HG03521 (cell line): ENCODE measurements around the gene SLC38A5.

ENCODE experiments used
- ATAC-seq: cut with Tn5 transposase; IDR thresholded peaks from one replicate; pipeline ENCODE4 v1.9.1; 2021; ENCODE audit warnings: mild to moderate bottlenecking, moderate library complexity; ENCODE audit not compliant: unreplicated experiment

The SLC38A5 gene

DNA sequence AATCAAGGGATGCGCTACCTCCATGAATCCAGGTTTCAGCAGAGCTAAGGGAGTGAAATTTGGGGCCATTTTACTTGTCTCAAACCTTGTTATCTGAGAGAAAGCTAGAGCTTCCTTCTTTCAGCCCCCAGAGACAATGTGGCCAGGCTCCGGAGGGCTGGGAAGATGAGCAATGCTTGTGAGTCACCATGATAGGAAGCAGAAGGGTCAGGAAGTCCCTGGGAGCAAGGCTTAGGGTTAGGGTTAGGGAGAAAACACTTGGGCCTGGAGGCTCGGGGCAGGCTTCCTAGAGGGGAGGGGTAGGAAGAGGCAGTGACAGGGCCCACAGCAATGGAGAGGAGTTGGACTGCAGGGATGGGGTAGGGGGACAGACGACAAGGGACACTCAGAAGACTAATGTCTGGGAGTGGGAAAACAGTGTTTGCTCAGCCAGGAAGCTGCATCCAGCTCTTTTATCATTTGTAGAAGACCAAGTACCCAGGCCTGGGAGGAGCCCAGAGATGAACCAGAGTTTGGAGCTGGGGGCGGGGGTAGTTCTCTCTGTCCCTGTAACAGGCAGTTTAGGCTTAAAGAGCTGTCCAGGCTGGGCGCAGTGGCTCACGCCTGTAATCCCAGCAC is 22.3 kb upstream of the SLC38A5 start:
- no peak for ATAC-seq

DNA sequence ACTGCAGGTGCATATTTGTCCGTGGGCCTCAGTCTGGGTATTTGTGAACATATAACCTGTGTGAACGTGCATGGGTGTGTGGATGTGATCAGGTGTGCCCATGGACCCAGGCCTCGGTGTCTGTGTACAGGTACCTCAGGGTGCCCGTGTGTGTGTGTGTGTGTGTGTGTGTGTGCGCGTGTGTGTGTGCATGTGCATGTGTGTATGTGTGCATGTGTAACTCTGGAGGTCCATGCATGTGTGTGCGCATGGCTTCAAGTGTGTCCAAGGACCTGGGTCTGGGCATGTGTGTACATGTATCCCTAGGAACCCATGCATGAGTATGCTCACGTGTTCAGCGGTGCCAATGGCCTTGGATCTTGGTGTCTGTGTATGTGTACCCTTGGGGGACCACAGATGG is 21.7 kb upstream of the SLC38A5 start:
- no peak for ATAC-seq

DNA sequence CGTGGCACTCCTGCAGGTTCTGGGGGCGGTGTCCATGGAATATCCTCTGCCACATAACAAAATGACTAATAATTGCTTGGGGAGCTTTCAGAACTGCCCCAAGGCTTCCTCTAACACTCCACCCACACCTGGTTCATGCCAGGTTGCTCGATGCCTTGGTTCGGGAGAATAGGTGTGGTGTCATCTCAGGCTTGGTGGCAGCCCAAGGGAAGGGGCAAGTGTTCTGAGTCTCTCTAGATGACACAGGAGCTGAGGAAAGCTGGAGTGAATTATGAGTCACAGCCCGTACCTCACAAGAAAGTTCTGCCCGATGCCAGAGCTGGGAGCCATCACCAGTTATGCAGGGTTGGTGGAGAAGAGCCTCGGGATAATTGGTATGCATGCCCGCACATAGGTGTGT is 20.6 kb upstream of the SLC38A5 start:
- ATAC-seq: no peak

DNA sequence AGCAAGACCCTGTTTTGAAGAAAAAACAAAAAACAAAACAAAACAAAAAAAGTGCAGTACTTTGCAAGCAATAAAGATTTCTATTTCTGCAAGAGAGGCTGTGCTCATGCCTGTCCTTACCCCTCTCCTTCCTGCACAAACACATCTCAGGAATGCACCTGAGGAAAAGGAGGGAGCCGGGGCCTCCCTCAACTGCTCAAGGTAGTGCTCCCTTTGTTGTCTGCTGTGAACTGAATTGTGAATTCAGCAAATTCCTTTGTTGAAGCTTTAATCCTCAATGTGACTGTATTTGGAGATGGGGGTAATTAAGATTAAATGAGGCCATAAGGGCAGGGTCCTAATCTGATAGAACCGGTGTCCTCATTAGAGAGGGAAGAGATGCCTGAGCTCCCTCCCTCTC is 19.8 kb upstream of the SLC38A5 start:
- ATAC-seq: no peak

DNA sequence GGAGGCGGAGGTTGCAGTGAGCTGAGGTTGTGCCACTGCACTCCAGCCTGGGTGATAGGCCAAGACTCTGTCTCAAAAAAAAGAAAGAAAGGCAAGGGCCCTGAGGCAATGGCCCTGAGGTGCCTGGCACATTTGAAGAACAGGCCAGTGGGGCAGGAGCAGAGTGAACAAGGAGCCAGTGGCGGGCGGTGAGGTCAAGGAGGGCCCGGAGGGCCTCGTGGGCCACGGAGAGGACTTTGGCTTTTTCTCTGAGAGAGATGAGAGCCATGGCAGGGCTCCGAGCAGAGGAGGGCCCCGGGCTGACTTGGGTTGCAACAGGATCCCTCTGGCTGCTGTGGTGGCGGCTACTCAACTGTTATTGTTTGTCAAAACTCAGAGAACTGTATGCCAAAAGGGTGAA is 19.2 kb upstream of the SLC38A5 start:
- ATAC-seq: no peak

DNA sequence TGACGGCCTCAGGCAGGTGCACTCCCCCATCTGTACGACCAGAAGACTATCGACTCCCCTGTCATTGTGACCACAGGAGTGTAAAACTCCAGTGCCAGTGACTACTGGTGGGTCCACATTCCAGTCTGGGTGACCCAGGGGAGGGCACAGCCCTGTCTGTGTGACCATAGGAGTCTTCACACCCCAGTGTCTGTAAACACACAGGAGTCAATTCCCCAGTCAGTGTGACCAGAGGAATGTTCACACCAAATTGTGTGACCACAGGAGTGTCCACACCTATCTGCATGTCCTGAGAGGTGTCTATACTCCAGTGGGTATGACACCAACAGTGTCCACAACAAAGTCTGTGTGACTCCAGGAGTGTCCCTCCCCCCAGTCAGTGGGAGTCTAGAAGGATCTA is 18.0 kb upstream of the SLC38A5 start:
- no peak for ATAC-seq

DNA sequence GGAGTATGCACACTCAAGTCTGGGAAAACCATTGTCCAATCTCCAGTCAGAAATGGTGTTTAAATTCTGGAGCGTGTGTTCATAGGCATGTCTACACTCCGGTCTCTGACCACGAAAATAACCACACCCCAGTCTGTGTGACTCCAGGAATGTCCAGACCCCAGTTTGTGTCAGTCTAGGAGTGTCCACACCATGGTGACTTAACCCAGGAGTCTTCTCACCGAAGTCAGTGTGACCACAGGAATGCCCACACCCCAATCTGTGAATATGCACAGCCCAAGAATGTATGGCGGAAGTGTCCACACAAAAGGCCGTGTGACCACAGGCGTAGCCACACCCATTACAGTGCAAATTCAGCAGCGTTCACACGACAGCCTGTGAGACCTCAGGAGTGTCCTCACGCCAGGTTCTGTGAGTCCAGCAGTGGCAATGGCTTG is 17.3 kb upstream of the SLC38A5 start:
- no peak for ATAC-seq

DNA sequence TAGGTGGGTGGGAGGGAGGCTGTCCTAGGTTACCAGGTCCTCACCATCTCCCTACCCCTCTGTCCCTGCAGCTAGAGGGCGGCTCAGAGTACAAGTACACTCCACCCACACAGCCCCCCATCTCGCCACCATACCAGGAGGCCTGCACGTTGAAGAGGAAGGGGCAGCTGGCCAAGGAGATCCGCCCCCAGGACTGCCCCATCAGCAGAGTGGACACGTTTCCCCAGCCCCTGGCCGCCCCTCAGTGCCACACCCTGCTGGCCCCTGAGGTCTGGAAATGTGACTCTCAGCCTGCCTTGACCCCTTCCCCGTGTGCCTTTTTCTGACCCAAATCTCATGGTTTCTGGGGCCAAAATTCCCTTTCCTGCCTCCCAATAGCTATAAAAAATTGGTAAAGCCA is 12.5 kb upstream of the SLC38A5 start:
- no peak for ATAC-seq

DNA sequence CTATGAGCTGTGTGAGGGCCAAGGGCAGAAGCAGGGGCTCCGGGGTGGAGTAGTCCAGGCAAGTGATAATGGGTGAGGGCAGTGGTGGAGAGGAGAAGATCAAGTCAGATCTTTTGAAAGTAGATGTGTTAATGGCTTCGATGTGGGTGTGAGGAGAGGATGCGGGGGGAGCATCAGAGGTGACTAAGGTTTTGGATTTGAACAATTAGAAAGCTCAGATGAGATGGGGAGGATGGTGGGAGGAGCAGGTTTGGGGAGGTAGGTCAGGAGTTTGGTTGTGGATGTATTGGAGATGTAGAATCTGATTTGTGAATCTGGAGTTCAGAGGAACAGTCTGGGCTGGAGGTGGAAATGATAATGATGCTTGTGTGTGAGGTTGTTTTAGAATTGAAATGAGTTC is 10.5 kb upstream of the SLC38A5 start:
- no peak for ATAC-seq

DNA sequence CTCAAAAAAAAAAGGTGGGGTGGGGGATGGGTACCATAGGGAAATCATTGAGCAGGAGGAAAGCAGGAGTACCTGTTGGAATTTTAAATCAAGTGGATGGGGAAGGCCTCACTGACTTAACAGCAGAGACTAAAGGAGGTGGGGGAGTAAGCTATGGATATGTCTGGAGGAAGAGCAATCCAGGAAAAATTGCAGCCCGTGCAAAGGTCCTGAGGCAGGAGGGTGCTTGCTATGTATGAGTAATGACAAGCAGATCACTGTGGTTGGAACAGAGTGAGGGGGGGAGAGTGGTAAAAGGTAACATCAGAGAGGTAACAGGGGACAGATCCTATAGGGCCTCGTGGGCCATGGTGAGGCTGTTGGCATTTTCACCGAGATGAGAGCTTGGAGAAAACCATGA is 10.1 kb upstream of the SLC38A5 start:
- no peak for ATAC-seq

DNA sequence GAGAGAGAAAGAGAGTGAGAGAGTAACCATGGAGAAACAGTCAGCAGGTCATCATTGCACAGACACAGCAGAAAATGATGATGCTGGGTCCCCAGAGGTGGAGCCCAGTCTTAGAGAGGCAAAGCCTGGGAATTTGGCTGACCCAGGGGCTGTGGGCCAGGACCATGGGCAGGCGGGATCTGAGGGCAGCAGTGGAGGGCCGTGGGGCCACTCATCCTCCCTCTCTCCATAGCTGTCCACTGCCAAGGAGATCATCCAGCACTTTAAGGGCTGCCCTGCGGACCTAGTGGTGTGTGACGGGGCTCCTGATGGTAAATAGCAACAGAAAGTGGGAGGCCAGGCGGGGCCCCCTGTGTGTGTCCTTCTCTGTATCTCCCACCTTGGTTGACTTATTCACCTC is 8.7 kb upstream of the SLC38A5 start:
- ATAC-seq: no peak

DNA sequence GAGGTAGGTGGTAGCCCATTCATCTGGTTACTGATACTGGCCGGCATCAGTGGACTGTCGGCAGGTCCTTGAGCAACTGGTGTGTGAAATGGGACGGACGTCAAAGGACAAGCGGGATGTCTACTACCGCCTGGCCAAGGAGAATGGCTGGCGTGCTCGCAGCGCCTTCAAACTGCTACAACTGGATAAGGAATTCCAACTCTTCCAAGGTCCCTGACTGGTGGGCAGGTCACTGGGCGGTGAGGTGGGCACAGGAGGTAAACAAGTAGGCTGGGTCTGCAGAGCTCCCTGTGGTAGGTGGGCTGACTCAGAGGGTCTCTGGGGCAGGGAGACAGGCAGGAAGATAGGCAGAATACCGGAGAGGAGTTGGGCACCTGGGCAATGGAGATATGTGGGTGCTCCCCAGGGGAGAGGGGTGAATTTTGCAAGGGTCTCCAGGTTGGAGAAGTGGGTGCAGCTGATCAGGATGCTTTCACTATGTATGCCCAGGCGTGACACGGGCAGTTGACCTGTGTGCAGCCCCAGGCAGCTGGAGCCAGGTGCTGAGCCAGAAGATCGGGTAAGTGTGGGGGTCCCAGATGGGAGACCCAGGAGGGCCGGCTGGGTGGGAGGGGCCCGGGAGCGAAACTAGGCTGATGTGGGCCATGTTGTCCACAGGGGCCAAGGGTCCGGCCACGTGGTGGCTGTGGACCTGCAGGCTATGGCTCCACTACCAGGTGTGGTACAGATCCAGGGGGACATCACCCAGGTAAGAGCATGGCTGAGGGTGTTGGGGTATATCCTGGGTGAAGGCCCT is 8.1 kb upstream of the SLC38A5 start:
- ATAC-seq: no peak

DNA sequence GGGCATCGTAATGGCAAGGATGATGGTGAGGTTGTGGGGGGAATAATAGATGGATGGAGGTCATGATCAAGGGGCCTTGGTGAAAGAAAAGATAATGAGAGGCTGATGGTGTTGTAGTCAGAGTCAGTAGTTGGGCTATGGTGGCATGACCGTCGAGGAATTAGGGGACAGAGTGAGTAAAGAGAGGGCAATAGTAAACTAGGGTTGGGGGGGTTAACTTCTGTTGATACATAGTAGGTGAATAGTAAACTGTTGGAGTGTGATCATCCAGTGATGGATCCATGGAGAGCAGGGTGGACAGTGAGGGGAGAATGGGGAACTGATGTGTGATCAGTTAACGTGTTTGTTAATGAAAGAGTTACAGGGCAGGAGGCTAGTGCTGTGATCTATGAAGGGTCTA is 6.9 kb upstream of the SLC38A5 start:
- ATAC-seq: no peak

DNA sequence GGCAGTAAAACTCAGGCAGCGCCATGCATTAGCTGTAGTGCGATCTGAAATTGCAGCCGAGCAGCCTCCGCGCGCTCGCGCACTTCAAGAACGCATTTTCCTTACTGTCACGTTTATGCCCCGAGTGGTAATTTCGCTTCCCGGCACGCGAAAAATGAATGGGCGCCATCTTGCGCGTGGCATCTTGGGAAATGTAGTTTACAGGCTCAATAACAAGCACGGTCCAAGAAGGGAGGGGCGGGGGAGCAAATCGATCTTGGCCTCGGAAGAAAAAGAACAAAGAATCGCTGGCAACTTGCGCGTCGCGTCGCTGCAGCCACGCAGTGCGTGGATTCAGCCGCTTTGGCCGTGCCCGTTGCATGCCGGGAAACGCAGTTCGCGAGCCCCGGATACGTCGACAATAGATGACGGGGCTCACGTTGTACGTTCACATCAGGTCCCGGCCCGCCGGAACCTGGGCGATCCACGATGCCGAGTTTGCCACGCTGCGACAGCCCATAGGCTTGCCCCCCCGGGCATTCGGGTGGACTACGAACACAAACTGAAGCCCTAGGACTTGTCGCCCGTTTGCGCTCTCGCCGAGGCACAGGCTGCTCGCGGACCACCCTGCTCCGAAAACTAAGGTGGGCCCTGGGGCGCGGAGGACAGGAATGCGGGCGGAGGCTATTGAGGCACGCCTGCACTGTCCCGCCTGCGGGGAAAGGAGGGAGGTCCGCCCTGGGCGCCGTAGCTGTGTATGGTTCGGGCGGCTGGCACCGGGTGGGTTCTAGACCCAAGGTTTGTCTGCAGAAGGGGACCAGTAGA is 5.9 kb upstream of the SLC38A5 start, which contains the start of gene FTSJ1:
TSS of gene FTSJ1 (plus strand) at position 426 of the 804 bp plus-strand sequence. CDS start 1,849 bp downstream, outside the sequence.
- peak; percentile 94 for ATAC-seq

DNA sequence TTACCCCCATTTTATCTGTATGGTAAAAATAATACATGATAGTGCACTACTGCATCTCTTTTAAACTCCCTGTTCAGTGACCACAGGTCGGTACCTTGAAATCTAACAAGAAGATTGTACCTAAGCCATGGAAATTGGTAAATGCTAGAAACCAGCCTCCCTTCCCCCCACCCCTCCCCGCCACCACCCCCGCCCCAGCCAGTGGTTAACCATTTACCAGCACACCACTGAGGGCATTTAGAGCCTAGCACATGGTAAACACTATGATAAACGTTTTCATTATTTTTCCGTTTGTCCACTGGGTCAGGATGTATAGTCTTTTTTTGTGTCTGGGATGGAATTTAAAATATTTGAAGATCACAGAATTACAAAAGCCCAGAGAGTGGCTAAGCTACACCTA is 5.2 kb upstream of the SLC38A5 start:
- no peak for ATAC-seq

DNA sequence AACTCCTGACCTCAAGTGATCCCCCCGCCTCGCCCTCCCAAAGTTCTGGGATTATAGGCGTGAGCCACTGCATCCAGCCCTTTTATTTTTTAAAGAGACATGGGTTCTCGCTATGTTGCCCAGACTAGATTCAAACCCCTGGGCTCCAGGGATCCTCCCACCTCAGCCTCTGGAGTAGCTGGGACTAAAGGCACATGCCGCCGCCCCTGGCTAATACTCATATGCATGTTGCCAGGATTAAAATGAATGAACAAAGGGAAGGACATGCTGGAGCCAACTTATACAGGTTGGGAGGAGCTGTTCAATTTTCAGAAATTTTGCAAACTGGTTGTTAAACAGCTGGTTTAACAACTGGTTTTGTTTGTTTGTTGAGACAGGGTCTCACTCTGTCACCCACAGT is 4.5 kb upstream of the SLC38A5 start:
- no peak for ATAC-seq

DNA sequence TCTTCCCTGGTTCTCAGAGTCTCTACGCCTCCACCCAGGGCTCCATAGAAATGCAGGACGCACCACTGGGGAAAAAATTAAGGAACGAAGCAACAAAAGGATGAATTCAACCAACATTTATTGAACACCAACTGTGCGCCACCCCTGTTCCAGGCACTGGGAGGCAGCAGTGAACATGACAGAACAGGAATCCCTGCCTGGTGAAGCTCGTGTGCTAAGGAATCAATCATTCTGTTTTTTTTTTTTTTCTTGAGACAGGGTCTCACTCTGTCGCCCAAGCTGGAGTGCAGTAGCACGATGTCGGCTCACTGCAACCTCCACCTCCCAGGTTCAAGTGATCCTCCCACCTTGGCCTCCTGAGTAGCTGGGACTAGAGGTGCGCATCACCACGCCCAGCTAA is 4.1 kb upstream of the SLC38A5 start:
- ATAC-seq: no peak

DNA sequence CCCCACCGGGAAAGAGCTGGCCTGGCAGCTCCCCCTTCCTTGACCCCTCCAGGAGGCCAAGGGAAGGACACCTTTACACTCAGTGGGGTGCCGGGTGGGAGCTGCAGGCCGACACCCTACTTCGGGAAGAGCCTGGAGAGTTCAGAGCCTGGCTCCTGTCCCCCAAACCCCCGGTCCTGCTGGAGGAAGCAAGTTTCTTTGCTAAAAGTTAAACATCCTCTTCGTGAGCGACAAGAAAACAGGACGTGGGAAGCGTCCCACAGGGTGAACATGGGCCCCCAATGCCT is 3.6 kb upstream of the SLC38A5 start:
- no peak for ATAC-seq

DNA sequence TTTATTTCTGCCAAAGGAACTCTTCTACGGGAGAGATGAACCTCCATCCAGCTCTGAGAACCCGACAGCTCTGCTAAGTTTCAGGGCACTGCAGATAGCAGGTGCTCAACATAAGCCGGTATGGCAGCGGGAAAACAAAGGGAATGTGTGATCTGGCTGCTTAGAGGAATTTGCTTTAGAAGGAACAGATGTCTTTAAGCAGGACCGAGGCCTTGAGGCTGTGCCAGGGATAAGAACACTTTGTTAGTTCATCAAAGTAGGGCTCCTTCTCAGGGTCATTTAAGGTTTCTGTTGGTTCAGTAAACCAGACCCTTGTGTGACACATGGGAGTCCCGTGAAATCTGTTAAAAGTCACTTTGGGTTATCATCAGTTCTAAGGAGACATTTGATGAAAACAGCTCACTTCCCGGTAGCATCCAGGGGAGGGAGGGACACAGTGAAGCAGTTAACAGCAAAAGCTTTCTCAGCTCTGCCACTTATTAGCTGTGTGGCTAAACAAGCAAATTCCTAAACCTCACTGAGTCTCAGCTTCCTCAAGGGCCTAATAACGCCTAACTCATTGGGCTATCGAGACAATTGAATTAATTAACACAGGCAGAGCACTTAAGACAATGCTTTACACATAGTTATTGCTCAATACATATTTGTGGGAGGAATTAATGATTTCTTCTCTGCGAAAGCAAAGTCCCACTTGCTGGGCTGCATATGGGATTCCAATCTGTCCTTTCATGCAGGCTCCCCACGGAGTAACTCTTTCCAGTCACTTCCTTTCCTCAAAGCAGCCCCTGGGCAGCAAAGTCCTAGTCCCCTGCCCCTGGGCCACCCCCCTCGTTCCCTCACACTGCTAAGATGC is 3.0 kb upstream of the SLC38A5 start:
- ATAC-seq: no peak

DNA sequence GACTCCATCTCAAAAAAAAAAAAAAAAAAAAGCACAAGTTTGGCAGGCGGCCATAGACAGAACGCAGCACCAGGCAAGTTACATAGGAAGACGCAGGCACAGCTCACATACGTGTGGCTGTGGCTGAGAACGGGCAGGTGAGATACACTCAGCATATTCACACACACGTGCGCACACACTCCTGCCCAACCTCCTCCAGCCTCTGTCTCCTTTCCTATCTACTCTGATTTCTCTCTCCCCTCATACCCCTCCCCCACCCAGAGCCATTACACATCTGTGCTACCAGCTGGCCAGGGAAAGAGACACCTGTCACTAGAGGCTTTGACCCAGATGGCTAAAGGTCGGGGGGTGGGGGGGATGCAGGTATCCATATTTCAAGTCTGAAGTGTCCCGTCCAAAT is 2.2 kb upstream of the SLC38A5 start:
- ATAC-seq: no peak

DNA sequence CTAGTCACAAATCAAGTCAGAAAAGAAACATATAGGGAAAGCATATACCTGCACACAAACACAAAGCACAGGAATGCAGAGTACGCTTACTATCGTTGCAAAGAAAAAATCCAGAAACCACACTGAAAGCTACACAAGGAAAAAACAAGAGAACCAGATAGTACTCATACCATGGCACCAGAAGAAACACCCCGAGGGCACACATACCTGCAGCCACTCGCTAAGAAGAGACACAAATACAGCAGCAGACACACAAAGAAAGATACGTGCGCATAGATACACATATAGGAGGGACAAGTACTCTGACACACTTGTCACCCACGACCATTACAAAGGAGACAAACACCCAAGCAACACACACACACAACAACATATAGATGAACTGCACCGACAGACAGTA is 1.4 kb upstream of the SLC38A5 start:
- no peak for ATAC-seq
